Lung (tissue), 12 donors: Measurements from ENCODE around the gene FOXA3. TPM values are rescaled to one million over a fixed set of nuclear protein-coding genes. Genes with fewer than 3 reads are reported as not detected.

Experiments
- ATAC-seq: fragments of 200-7000 bp; cut with Tn5 transposase; one replicate; pipeline ENCODE4 v1.9.1; 2020; ENCODE audit warnings: moderate number of reproducible peaks; ENCODE audit not compliant: insufficient read depth, low FRiP score
- DNase-seq, 3 donors: peaks; one replicate each; pipeline ENCODE4 v3.0.0-alpha.2; 2013 to 2017
- H3K27ac ChIP-seq, 2 donors: one replicate each; pipeline ENCODE4 v1.5.1; 2013; ENCODE audit warnings: mild to moderate bottlenecking in 2 of 2, moderate library complexity in 2 of 2, control low read depth in 1 of 2, inconsistent platforms in 1 of 2, low read depth in 1 of 2, low read length in 1 of 2
- H3K27me3 ChIP-seq, 3 donors: one replicate each; pipeline ENCODE4 v1.5.1; 2013; ENCODE audit warnings: low read length in 2 of 3; ENCODE audit not compliant: control insufficient read depth in 3 of 3, insufficient read depth in 3 of 3
- H3K36me3 ChIP-seq, 4 donors: one replicate each; pipeline ENCODE4 v1.5.1; 2013; ENCODE audit warnings: low read length in 4 of 4, mild to moderate bottlenecking in 1 of 4, moderate library complexity in 1 of 4; ENCODE audit not compliant: control insufficient read depth in 4 of 4, insufficient read depth in 4 of 4
- H3K4me1 ChIP-seq, 5 donors: one replicate each; pipeline ENCODE4 v1.5.1; 2013; ENCODE audit warnings: low read length in 5 of 5, mild to moderate bottlenecking in 2 of 5, moderate library complexity in 1 of 5; ENCODE audit not compliant: control insufficient read depth in 5 of 5, insufficient read depth in 5 of 5
- H3K4me3 ChIP-seq: one replicate; pipeline ENCODE4 v1.5.1; 2013; ENCODE audit warnings: mild to moderate bottlenecking, control low read depth, moderate library complexity
- H3K9ac ChIP-seq, 2 donors: one replicate each; pipeline ENCODE4 v1.5.1; 2013; ENCODE audit warnings: low read length in 2 of 2, control low read depth in 1 of 2; ENCODE audit not compliant: insufficient read depth in 1 of 2
- H3K9me3 ChIP-seq, 4 donors: one replicate each; pipeline ENCODE4 v1.5.1; 2013; ENCODE audit warnings: low read length in 3 of 4, mild to moderate bottlenecking in 1 of 4, moderate library complexity in 1 of 4; ENCODE audit not compliant: control insufficient read depth in 4 of 4, insufficient read depth in 3 of 4
- CTCF ChIP-seq: IDR thresholded peaks from 2 replicates; pipeline ENCODE4 v1.5.1; 2012; ENCODE audit warnings: mild to moderate bottlenecking; ENCODE audit errors: control extremely low read depth, extremely low read depth
- WGBS, 2 donors: extraction: QIAGEN DNeasy Blood & Tissue Kit; methylation state at CpG; one replicate each; pipeline ENCODE4 v1.1.7; 2013; 5-methylcytosine and 5-hydroxymethylcytosine counted together
- polyA plus RNA-seq, 2 donors: library from polyadenylated mRNA; stranded (reverse); fragments of 200-250 nt; gene quantifications; one replicate each; pipeline ENCODE4 v1.2.1, GENCODE V29; 2013
- total RNA-seq, 2 donors: library from RNA; depleted of rRNA in 1 of 2; stranded (reverse); fragments of >200 nt in 1 of 2; gene quantifications; one replicate each; pipeline ENCODE4 v1.2.1, GENCODE V29; 2014 to 2021
- donor health status: control.
- donor health status: control.
- donor health status: Bipolar disorder and iron deficiency.
- donor health status: healthy.
- donor health status: DM: yes; HTN: yes; CAD: no.

The FOXA3 gene
- total and polyA plus RNA-seq, 4 donors: 0.43 to 0.68 (median 0.51) TPM

GRCh38 chr19:45913874-45914830, 50.0 kb downstream of the FOXA3 start, which contains the start of gene NANOS2:
Gene NANOS2 (minus strand): TSS chr19:45914778. CDS start chr19:45914693, 85 bp downstream.
- 61 to 65% methylated on average over 39 to 44 of the region's 44 CpGs for WGBS, 2 donors
- no peaks in the 10 kb centered on the region for H3K36me3 ChIP-seq
- DNase-seq (no peak), ATAC-seq (no peak)
- no peaks in the 10 kb centered on the region for H3K4me1 ChIP-seq
- H3K27ac ChIP-seq: no peak within 1 kb of the TSS
- no peaks in the 10 kb centered on the region for H3K9me3 ChIP-seq
- no peak within 1 kb of the TSS for H3K4me3 ChIP-seq
- no peak for TF ChIP-seq CTCF
- H3K27me3 ChIP-seq: peaks cover 0 to 3% (median 0%) of the 10 kb centered on the region in 3 donors
- no peak within 1 kb of the TSS for H3K9ac ChIP-seq

- H3K36me3 ChIP-seq: no peaks in the 10 kb centered on the region
- no peak for TF ChIP-seq CTCF
These were observed 53.4 kb downstream of the FOXA3 start for GRCh38 chr19:45917421-45918091.

GRCh38 chr19:45918721-45919120, 54.6 kb downstream of the FOXA3 start:
- Histone ChIP-seq H3K9ac (no peak overlapping the region), H3K27ac (no peak overlapping the region), H3K9me3 (peaks cover 0 to 2% (median 0%) of the 10 kb centered on the region in 4 donors), H3K27me3 (peaks cover 0 to 7% (median 4%) of the 10 kb centered on the region in 3 donors), H3K36me3 (no peaks in the 10 kb centered on the region), H3K4me3 (no peak overlapping the region), H3K4me1 (no peaks in the 10 kb centered on the region)
- no peak for TF ChIP-seq CTCF
- ATAC-seq (no peak), DNase-seq (no peak)
- WGBS, 2 donors: 77 to 82% methylated on average over 4 of the region's 4 CpGs

More at GRCh38 chr19:45917421-45918091, 53.4 kb downstream of the FOXA3 start:
- Histone ChIP-seq H3K9ac (no peak overlapping the region), H3K27ac (no peak overlapping the region), H3K4me1 (no peaks in the 10 kb centered on the region), H3K27me3 (peaks cover 0 to 7% (median 4%) of the 10 kb centered on the region in 3 donors), H3K4me3 (no peak overlapping the region), H3K9me3 (peaks cover 0 to 2% (median 0%) of the 10 kb centered on the region in 4 donors)
- DNase-seq (no peak), ATAC-seq (no peak)
- WGBS, 2 donors: 58 to 64% methylated on average over 4 of the region's 4 CpGs
